Kidney capillary endothelial cell (primary cell): Measurements from ENCODE around the gene GULP1.

Source experiments
- DNase-seq: peaks from one replicate; pipeline ENCODE4 v3.0.0-alpha.2; 2018; ENCODE audit warnings: low spot score

The GULP1 gene

GRCh38 chr2:188322569-188323551, 31.2 kb downstream of the GULP1 start:
- DNase-seq, result no peak

- DNase-seq, result no peak
Measured at GRCh38 chr2:188324067-188324466, 32.4 kb downstream of the GULP1 start.

- no peak for DNase-seq
Measured at GRCh38 chr2:188326290-188326668, 34.6 kb downstream of the GULP1 start.

GRCh38 chr2:188326669-188327301, 35.1 kb downstream of the GULP1 start:
- no peak for DNase-seq

GRCh38 chr2:188327518-188328213, 36.0 kb downstream of the GULP1 start:
- DNase-seq, result no peak

GRCh38 chr2:188328419-188328818, 36.7 kb downstream of the GULP1 start:
- DNase-seq, result no peak

GRCh38 chr2:188330316-188331053, 38.8 kb downstream of the GULP1 start:
- DNase-seq, result no peak

GRCh38 chr2:188332619-188333018, 40.9 kb downstream of the GULP1 start:
- no peak for DNase-seq

GRCh38 chr2:188333751-188334524, 42.3 kb downstream of the GULP1 start:
- DNase-seq, result no peak

- DNase-seq, result no peak
Measured at GRCh38 chr2:188338463-188338862, 46.8 kb downstream of the GULP1 start.

- DNase-seq, result no peak
Measured at GRCh38 chr2:188340257-188340656, 48.6 kb downstream of the GULP1 start.

- DNase-seq, result no peak
Measured at GRCh38 chr2:188345020-188345419, 53.3 kb downstream of the GULP1 start.

GRCh38 chr2:188345426-188345825, 53.8 kb downstream of the GULP1 start:
- DNase-seq, result no peak

GRCh38 chr2:188345831-188346458, 54.3 kb downstream of the GULP1 start:
- no peak for DNase-seq

GRCh38 chr2:188349019-188349418, 57.3 kb downstream of the GULP1 start:
- DNase-seq, result no peak

GRCh38 chr2:188353282-188353681, 61.6 kb downstream of the GULP1 start:
- DNase-seq, result no peak

GRCh38 chr2:188360485-188361263, 69.0 kb downstream of the GULP1 start:
- no peak for DNase-seq

- DNase-seq, result no peak
Measured at GRCh38 chr2:188364033-188364630, 72.5 kb downstream of the GULP1 start.

GRCh38 chr2:188365058-188365641, 73.5 kb downstream of the GULP1 start:
- no peak for DNase-seq
